Fibroblast of villous mesenchyme (primary cell): ENCODE data around the gene TMEM116. TPM values are rescaled to one million over a fixed set of nuclear protein-coding genes. Genes with fewer than 3 reads are reported as not detected.
A peak's percentile ranks its signal among the peaks of the same experiment; 100 is the strongest.
"Not testable (repeated sequence)": the region's sequence is repeated elsewhere in the genome, so short reads cannot be mapped to it uniquely, and the experiment has no call there.

Experiments used
- DNase-seq: peaks from one replicate; pipeline ENCODE4 v3.0.0-alpha.2; 2010; ENCODE audit warnings: low read depth
- H3K4me3 ChIP-seq: 2 replicates; pipeline ENCODE4 v1.5.1; 2011; ENCODE audit warnings: low read depth, mild to moderate bottlenecking, low read length
- CTCF ChIP-seq: IDR thresholded peaks from 2 replicates; pipeline ENCODE4 v1.5.1; 2012; ENCODE audit warnings: low read depth, mild to moderate bottlenecking, low read length; ENCODE audit not compliant: insufficient read depth
- total RNA-seq: library from RNA; depleted of rRNA; stranded (reverse); fragments of >200 nt; gene quantifications from 2 replicates; pipeline ENCODE4 v1.2.3, GENCODE V29; 2012

The TMEM116 gene
- 5.5 and 7.3 TPM in 2 replicates for total RNA-seq

- DNase-seq = peak; percentile 99
- peak within 1 kb of the TSS; percentile 96 for H3K4me3 ChIP-seq
- peak; percentile 51 for TF ChIP-seq CTCF
These were observed at the start of gene TMEM116, which contains the start of gene ERP29 for GRCh38 chr12:112012775-112013600. Gene TMEM116, minus strand, starts transcription at chr12:112013165. Its CDS starts 7,895 bp downstream, at chr12:112005270. Gene ERP29, plus strand, starts transcription at chr12:112013426. Its CDS starts 40 bp downstream, at chr12:112013466.

- DNase-seq = no peak
These were observed 48.2 kb upstream of the TMEM116 start for GRCh38 chr12:112061137-112061536.

GRCh38 chr12:112049351-112049750, 36.4 kb upstream of the TMEM116 start:
- H3K4me3 ChIP-seq = no peak overlapping the region
- DNase-seq = no peak
- TF ChIP-seq CTCF = no peak

More at GRCh38 chr12:112061137-112061536, 48.2 kb upstream of the TMEM116 start:
- H3K4me3 ChIP-seq = no peak overlapping the region
- no peak for TF ChIP-seq CTCF

- no peak for TF ChIP-seq CTCF
- DNase-seq = no peak
- no peak overlapping the region for H3K4me3 ChIP-seq
These were observed 33.0 kb upstream of the TMEM116 start for GRCh38 chr12:112046003-112046402.

- not testable (repeated sequence) for H3K4me3 ChIP-seq, DNase-seq
These were observed 23.6 kb upstream of the TMEM116 start for GRCh38 chr12:112036614-112037013.

- H3K4me3 ChIP-seq = no peak overlapping the region
- no peak for DNase-seq
- TF ChIP-seq CTCF = no peak
These were observed 22.3 kb upstream of the TMEM116 start for GRCh38 chr12:112035219-112035785.

- no peak for TF ChIP-seq CTCF
- no peak for DNase-seq
- H3K4me3 ChIP-seq = no peak overlapping the region
These were observed 19.3 kb upstream of the TMEM116 start for GRCh38 chr12:112032292-112032691.
